HG03354 (cell line): ENCODE results near the gene TBC1D22A.

ENCODE experiments used
- ATAC-seq: cut with Tn5 transposase; IDR thresholded peaks from one replicate; pipeline ENCODE4 v1.9.1; 2021; ENCODE audit warnings: mild to moderate bottlenecking; ENCODE audit not compliant: unreplicated experiment, poor library complexity, severe bottlenecking

The TBC1D22A gene

GRCh38 chr22:46936378-46936903 lies 174.0 kb downstream of the TBC1D22A start:
- no peak for ATAC-seq

- ATAC-seq: no peak
These were observed 174.7 kb downstream of the TBC1D22A start for GRCh38 chr22:46937185-46937584.

GRCh38 chr22:46937939-46938338 lies 175.5 kb downstream of the TBC1D22A start:
- ATAC-seq: no peak

- no peak for ATAC-seq
These were observed 179.7 kb downstream of the TBC1D22A start for GRCh38 chr22:46941968-46942798.

- no peak for ATAC-seq
These were observed 180.6 kb downstream of the TBC1D22A start for GRCh38 chr22:46942799-46943785.

- ATAC-seq: no peak
These were observed 183.0 kb downstream of the TBC1D22A start for GRCh38 chr22:46945481-46945880.

- no peak for ATAC-seq
These were observed 184.0 kb downstream of the TBC1D22A start for GRCh38 chr22:46946383-46946962.

- ATAC-seq: no peak
These were observed 185.2 kb downstream of the TBC1D22A start for GRCh38 chr22:46947516-46948257.

- ATAC-seq: no peak
These were observed 186.1 kb downstream of the TBC1D22A start for GRCh38 chr22:46948411-46949144.

- ATAC-seq: no peak
These were observed 188.9 kb downstream of the TBC1D22A start for GRCh38 chr22:46951350-46951749.

GRCh38 chr22:46951973-46952372 lies 189.5 kb downstream of the TBC1D22A start:
- ATAC-seq: no peak

GRCh38 chr22:46953968-46954765 lies 191.7 kb downstream of the TBC1D22A start:
- ATAC-seq: no peak

- no peak for ATAC-seq
These were observed 192.3 kb downstream of the TBC1D22A start for GRCh38 chr22:46954781-46955180.

- no peak for ATAC-seq
These were observed 194.2 kb downstream of the TBC1D22A start for GRCh38 chr22:46956498-46957215.

GRCh38 chr22:46957521-46957920 lies 195.1 kb downstream of the TBC1D22A start:
- no peak for ATAC-seq

GRCh38 chr22:46958191-46958590 lies 195.7 kb downstream of the TBC1D22A start:
- ATAC-seq: no peak

- no peak for ATAC-seq
These were observed 196.2 kb downstream of the TBC1D22A start for GRCh38 chr22:46958658-46959057.
